HEK293T (cell line): ENCODE data around the gene NPAS3.

Source experiments
- CTCF ChIA-PET: fragments of 350-600 bp; formaldehyde crosslinking; extraction: SDS; loops from one replicate; lab custom pipeline; 2021; ENCODE audit warnings: antibody characterized with exemption, inconsistent platforms; lab: Yijun Ruan, JAX
- POLR2A ChIA-PET: fragments of 350-600 bp; formaldehyde crosslinking; extraction: SDS; loops from one replicate; lab custom pipeline; 2020; ENCODE audit warnings: antibody characterized with exemption, inconsistent platforms; lab: Yijun Ruan, JAX
- DNase-seq: peaks from one replicate; pipeline ENCODE4 v3.0.0; 2012; ENCODE audit warnings: mixed read lengths; ENCODE audit errors: extremely low spot score
- ARNT ChIP-seq: fragments of 450-650 bp; IDR thresholded peaks from 2 replicates; pipeline ENCODE4 v1.6.1; 2017; ENCODE audit warnings: mild to moderate bottlenecking
- BHLHE40 ChIP-seq: fragments of 450-650 bp; IDR thresholded peaks from 2 replicates; pipeline ENCODE4 v1.6.1; 2016; ENCODE audit warnings: mild to moderate bottlenecking, moderate library complexity, borderline replicate concordance
- CTBP1 ChIP-seq: fragments of 450-650 bp; IDR thresholded peaks from 2 replicates; pipeline ENCODE4 v1.6.1; 2016; ENCODE audit warnings: borderline replicate concordance
- ELF4 ChIP-seq: fragments of 450-650 bp; IDR thresholded peaks from 2 replicates; pipeline ENCODE4 v1.6.1; 2017; ENCODE audit warnings: antibody characterized with exemption
- FOXA1 ChIP-seq: fragments of 450-650 bp; IDR thresholded peaks from 2 replicates; pipeline ENCODE4 v1.6.1; 2016; ENCODE audit warnings: mild to moderate bottlenecking
- FOXK2 ChIP-seq: fragments of 450-650 bp; IDR thresholded peaks from 2 replicates; pipeline ENCODE4 v1.6.1; 2016; ENCODE audit warnings: mild to moderate bottlenecking
- FOXM1 ChIP-seq: fragments of 450-650 bp; IDR thresholded peaks from 2 replicates; pipeline ENCODE4 v1.6.1; 2017; ENCODE audit warnings: mild to moderate bottlenecking, borderline replicate concordance
- HDGF ChIP-seq: fragments of 450-650 bp; IDR thresholded peaks from 2 replicates; pipeline ENCODE4 v1.6.1; 2017; ENCODE audit warnings: antibody characterized with exemption, borderline replicate concordance
- L3MBTL2 ChIP-seq: fragments of 450-650 bp; conservative IDR thresholded peaks from 2 replicates; pipeline ENCODE4 v1.6.1; 2016; ENCODE audit warnings: mild to moderate bottlenecking
- LEF1 ChIP-seq: fragments of 450-650 bp; IDR thresholded peaks from 2 replicates; pipeline ENCODE4 v1.6.1; 2017; ENCODE audit warnings: mild to moderate bottlenecking, borderline replicate concordance
- NFRKB ChIP-seq: fragments of 450-650 bp; IDR thresholded peaks from 2 replicates; pipeline ENCODE4 v1.6.1; 2016; ENCODE audit warnings: mild to moderate bottlenecking, moderate library complexity
- SP1 ChIP-seq: fragments of 450-650 bp; IDR thresholded peaks from 2 replicates; pipeline ENCODE4 v1.6.1; 2017
- SUZ12 ChIP-seq: fragments of 450-650 bp; IDR thresholded peaks from 2 replicates; pipeline ENCODE4 v1.6.1; 2016; ENCODE audit warnings: mild to moderate bottlenecking
- TARDBP ChIP-seq: fragments of 450-650 bp; IDR thresholded peaks from 2 replicates; pipeline ENCODE4 v1.6.1; 2016
- ZNF384 ChIP-seq: fragments of 450-650 bp; IDR thresholded peaks from 2 replicates; pipeline ENCODE4 v1.6.1; 2016
- TF ChIP-seq, protein P1 (sequence below): fragments of 450-650 bp; IDR thresholded peaks from 2 replicates; pipeline ENCODE4 v1.6.1; 2016

The NPAS3 gene

DNA sequence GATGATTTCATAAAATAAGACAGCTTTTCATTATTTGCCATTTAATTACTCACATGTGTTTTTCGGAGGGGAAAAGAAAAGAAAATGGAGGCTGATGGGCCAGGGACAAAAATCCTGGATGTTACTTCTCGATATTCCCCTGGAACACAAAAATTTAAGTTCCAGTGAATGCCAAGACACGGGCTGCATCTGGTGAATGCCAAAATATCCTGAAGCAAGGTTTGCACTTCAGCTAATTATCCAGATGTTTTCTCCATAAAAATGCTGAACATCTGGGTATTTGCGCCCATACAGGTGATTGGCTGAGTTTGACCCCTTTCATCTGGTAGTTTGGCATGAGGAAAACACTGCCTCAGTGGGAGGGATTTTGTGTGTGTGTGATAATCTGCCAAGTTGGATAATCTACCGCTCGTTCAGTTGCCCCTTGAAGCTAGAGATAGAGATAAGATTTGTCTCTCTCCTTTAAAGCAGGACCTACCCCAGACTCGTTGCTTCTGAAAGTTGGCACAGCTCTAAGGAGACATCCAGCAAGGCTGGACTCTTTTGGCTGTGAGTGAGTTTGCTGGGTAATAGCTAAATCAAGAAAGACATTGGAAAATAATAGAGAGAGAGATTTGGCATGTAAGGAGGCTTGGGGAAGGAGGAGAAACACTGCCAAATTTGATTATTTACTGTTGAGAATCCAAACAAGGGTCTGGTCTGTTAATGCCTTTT lies 622.2 kb downstream of the NPAS3 start:
- POLR2A ChIA-PET = no interaction called here
- DNase-seq = no peak
- TF ChIP-seq ARNT (no peak), NFRKB (no peak), ELF4 (no peak), ZNF384 (no peak), SUZ12 (no peak), FOXM1 (no peak), SP1 (no peak), TARDBP (no peak), FOXK2 (no peak), LEF1 (no peak), FOXA1 (no peak), L3MBTL2 (no peak), HDGF (no peak), BHLHE40 (no peak), CTBP1 (no peak)
- TF ChIP-seq, protein P1, sequence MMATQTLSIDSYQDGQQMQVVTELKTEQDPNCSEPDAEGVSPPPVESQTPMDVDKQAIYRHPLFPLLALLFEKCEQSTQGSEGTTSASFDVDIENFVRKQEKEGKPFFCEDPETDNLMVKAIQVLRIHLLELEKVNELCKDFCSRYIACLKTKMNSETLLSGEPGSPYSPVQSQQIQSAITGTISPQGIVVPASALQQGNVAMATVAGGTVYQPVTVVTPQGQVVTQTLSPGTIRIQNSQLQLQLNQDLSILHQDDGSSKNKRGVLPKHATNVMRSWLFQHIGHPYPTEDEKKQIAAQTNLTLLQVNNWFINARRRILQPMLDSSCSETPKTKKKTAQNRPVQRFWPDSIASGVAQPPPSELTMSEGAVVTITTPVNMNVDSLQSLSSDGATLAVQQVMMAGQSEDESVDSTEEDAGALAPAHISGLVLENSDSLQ = no peak
- CTCF ChIA-PET = no interaction called here

DNA sequence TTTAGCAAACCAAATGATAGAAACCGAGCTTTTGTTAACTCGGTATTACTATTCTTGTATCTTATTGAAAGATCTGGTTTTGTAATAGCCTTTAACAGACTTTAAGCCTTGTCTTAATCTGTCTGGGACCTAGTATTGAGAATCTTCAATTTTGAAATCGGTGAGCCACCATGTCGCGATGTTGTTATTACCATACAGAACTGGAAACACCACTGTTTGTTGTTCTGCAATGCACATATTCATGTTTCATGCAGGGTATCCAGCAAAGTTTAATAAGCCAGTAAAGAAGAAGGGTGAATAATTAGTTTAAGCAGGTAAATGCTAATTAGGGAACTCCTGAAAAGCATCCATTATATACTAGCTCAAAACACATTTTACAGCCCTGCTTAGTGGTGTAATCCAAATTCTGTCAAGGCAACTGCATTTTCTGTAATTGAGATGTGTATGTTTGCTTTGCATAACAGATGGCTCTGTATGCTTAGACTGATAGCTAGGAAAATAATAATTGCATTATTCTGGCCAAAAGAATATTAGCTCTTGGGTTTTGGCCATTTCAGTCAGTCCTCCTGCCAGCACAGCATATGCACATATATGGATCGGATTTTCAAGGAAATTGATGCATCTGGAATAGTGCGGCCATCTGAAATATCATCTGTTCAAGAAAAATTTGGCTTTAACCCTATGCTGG lies 623.0 kb downstream of the NPAS3 start:
- ChIA-PET POLR2A (no interaction called here), CTCF (no interaction called here)
- no peak for DNase-seq
- TF ChIP-seq ELF4 (no peak), L3MBTL2 (no peak), FOXA1 (no peak), HDGF (no peak), FOXM1 (no peak), ZNF384 (no peak), BHLHE40 (no peak), SP1 (no peak), NFRKB (no peak), LEF1 (no peak), TARDBP (no peak)
- TF ChIP-seq, protein P1 = no peak

DNA sequence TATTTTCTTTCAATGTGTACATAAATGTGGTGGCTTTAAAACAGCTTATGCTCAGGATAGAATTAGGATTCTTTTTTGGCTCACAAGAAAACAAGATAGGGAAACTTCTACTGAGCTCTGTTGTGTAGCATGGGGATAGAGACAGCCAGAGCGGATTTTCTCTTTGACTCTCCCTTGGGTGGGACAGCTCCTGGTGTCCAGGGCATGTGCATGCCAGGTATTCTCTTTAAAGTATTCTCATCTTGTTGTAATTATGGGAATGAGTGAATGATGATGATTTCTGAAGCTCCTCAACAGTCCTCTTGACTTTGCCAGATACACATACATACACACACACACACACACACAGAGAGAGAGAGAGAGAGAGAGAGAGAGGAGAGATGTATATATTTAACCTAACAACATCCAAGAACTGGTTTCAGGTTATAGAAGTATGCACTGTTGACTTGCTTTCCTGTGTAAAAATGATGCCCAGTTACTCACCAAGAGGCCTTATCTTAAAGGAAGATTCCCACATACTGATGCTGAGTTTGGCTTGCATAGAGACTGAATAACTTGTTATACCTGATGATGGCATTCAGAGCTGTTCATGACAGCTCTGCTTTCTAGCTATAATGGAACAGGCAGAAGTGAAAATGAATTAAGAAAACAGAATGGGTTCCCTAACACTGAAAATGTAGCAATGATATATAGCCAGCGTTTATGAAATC lies 624.7 kb downstream of the NPAS3 start:
- ChIA-PET POLR2A (no interaction called here), CTCF (interaction anchor here (0.7 to 1.1 kb wide), 2 partner anchors 9 to 13 kb away, joined by 3 read pairs; no protein-coding TSS in a partner anchor)
- no peak for DNase-seq
- no peak for TF ChIP-seq L3MBTL2
- no peak for TF ChIP-seq LEF1

DNA sequence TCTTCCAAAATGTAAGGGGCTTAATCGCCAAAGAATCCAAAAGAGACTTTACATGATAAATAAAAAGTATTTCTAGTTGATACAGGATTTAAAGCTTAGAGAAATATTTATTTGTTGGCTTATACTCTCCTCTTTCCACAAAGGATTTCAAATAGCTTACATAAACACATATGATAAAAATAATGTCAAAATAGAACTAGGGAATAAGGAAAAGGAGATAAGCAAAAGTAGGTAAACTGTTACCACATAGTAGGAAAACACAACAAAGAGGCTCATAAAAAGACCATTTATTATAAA lies 625.2 kb downstream of the NPAS3 start:
- CTCF ChIA-PET = no interaction called here
- DNase-seq = no peak
- POLR2A ChIA-PET = no interaction called here
- TF ChIP-seq ARNT (no peak), CTBP1 (no peak), FOXA1 (no peak), FOXK2 (no peak), ZNF384 (no peak), FOXM1 (no peak), BHLHE40 (no peak), SP1 (no peak), SUZ12 (no peak), NFRKB (no peak)

DNA sequence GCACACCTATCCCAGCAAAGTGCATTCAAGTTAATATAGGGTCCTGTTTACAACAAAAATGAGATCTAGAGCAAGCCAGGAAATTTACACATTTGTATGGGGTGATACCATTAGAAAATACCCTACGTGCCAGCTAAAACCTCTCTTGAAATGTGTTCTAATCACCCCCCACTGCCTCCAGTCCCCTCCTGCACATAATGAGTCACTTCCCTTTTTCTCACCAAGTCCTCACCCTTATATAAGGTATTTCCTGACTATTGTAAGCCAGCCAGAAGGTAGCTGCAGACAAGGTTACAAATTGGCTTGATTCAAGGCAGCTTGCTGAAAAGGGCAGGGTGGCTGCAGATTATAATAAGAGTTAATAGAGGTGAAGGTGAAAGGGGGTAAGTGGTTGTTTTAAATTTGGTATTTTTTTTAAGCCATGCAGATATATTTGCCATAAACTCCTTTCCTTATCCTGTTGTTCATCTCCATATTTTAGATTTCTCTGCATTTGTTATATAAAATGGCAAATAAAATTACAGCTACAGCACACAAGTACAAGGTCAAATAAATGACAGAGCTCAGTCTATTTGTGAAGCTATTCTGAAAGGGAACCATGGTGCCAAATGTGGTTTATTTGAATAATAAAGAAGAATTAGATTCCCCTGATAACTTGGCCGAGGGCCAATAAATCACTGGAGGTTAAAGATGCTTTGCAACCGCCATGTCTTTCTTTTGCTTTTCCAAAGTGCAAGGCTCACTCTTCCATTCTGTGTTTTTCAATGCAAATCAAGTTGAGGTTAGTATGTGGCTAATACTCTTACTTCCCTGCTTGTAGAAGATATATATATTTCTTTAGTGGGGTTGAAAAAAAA lies 626.3 kb downstream of the NPAS3 start:
- ChIA-PET POLR2A (no interaction called here), CTCF (no interaction called here)
- no peak for DNase-seq
- TF ChIP-seq NFRKB = no peak
- no peak for TF ChIP-seq LEF1
- no peak for TF ChIP-seq SP1
- TF ChIP-seq FOXK2 = no peak
- TF ChIP-seq TARDBP = no peak
- TF ChIP-seq SUZ12 = no peak
- no peak for TF ChIP-seq ARNT
- TF ChIP-seq, protein P1 = no peak
- no peak for TF ChIP-seq FOXM1
- TF ChIP-seq FOXA1 = no peak
- no peak for TF ChIP-seq HDGF
- TF ChIP-seq ELF4 = no peak
- no peak for TF ChIP-seq ZNF384

DNA sequence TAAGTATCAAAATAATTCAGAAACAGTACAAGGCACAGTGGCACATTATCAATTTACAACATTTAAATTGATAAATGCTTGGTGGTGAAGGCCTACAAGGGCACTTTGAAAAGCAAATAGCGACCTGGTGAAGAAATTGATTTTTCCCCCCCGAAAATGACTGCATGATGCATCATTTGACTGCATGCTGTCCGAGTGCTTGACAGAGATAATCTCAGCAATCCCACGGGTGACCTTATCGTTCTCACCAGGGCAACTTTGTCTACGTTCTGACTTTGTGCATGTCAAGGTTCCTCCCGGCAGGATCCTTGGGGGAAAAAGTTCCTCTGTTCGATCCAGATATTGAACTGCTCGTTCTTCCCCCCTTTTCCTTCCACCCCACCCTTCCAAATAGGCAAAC lies 627.4 kb downstream of the NPAS3 start:
- DNase-seq = no peak
- CTCF ChIA-PET = no interaction called here

More for the DNA sequence above, 627.4 kb downstream of the NPAS3 start:
- TF ChIP-seq NFRKB = no peak
- no peak for TF ChIP-seq ELF4
- TF ChIP-seq LEF1 = no peak
- no peak for TF ChIP-seq SUZ12
- TF ChIP-seq ZNF384 = no peak
- TF ChIP-seq HDGF = no peak
- TF ChIP-seq TARDBP = no peak
- no peak for TF ChIP-seq ARNT
- no peak for TF ChIP-seq CTBP1
- TF ChIP-seq L3MBTL2 = no peak
- no peak for TF ChIP-seq SP1
- no peak for TF ChIP-seq FOXK2
- TF ChIP-seq BHLHE40 = no peak
- no peak for TF ChIP-seq FOXM1
- POLR2A ChIA-PET = no interaction called here
